ENCODE data around the gene MAD2L1BP. TPM values are rescaled to one million over a fixed set of nuclear protein-coding genes. Genes with fewer than 3 reads are reported as not detected.

Gene MAD2L1BP
- polyA plus RNA-seq, 4 donors = 24.6 to 28.8 (median 26.3) TPM

DNA sequence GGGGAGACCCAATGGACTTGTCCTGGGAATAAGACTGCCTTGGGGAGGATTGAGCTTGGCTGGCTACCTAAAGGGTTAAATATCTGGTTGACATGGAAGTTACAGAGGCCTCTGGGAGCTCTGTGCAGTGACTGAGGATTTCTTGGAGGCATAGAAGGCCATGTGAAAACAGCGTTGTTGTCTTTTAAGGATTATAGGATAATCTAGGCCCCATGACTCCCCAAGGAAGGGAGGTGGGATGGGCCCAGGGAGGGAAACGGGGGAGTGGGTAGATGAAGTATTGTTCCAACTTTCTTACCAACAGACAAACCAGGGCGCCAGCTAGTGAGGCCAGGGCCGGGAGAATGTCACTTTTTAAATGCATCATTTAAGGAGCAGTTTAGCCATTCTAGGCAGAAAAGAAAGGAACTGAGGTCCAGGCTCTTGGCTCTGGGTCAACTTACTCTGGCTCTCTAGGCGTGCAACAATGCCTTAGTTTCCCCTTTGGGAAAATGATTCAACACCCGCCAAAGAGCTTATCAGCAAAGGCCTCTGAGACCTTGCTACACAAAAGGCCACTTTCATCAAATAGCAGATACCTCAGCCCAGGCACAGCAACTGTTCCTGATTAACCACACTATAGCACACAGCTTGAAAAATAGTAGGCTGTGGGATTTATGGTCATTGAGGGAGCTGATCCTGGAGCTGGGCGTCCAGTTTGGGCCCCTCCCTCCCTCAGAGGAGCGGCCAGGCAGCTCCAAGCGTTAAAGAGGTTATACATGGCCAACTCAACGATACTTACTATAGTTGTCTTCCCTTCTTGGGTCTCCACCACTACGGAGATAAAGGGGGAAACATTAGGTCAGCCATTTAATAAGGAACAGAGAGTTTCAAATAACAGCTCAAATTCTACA, 44.9 kb downstream of the MAD2L1BP start:
- no peak for DNase-seq (ENCODE audit: low read depth in 4 of 4, low spot score in 3 of 4)

DNA sequence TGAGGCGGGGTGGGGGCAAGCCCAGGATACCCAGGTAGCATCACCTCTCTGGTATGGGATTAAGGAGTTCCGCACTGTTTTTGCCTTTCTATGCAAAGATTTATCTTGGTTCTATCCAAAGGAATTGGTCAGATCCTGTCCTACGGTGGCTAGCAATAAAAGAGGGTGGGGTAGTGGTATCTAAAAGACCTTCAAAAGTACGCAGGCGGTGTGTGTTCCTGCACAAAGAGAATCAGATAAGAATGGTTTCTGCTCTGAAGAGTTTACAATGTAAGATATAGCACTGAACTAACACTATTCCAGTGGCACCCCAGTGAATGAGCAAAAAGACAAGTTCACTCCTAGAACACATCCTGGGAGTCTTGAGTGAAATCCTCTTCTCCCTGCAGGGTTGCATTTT, 45.7 kb downstream of the MAD2L1BP start:
- no peak for DNase-seq (ENCODE audit: low read depth in 4 of 4, low spot score in 3 of 4)

DNA sequence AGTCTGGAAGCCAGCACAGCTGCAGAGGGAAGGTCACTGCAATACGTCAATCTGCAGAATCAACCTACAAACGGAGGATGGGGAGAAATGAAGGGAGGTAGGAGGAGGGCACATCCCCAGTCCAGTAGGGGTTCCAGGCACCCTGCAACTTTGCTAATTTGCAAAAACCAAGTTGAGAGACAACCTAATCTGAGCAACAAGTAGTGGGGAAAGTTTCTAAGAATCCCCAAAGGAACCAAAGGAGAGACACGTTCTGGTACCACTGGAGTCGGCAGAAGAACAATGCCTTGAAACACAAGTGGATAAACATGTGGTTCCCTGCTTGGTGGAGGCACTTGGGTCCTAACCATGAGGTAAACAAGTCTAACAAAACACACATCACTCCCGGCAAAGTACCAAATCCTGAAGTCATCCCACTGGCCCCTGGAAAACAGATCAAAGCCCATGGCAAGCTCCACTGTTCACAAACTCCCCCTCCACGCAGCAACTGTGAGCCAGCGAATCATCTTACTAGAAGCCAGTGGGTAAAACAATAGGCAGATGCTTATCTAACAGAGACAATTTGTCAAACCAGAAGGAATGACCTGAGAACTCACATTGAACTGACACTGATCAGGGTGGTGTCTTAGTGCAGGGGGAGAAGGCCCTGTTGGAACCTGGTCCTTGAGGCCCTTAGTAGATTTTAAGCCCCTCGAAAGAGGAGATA, 47.2 kb downstream of the MAD2L1BP start:
- no peak for DNase-seq (ENCODE audit: low read depth in 4 of 4, low spot score in 3 of 4)

DNA sequence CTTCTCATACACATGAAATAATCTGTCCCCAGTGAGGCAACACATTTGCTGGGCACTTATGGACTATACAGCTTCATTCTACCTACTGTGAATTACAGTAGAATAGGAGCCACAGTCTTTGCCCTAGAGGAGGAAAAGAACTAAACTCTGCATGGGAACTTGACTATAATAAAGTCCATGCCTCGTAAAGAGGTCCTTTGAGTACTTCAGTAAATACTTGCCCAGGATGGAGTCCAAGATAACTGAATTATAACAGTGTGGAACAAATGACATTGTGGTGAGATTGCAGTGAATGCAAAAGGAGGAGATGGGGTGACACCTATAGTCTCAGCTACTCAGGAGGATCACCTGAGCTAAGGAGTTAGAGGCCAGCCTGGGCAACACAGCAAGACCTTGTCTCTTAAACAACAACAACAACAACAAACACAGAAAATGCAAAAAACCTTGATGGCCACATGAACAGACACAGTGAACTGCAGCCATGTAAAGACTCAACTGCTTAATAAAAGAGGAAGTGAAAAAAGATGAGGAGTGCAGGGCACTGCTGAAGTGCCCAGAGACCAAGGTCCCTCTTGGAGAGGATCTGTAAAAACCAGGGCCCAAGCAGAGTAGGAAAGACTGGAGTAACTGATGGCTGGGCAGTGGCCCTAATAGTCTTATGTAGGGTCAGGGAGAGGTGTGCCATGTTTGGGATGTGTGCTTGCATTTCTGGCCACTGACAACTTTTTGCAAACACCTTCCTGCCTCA, 48.2 kb downstream of the MAD2L1BP start:
- DNase-seq (ENCODE audit: low read depth in 4 of 4, low spot score in 3 of 4) = no peak

DNA sequence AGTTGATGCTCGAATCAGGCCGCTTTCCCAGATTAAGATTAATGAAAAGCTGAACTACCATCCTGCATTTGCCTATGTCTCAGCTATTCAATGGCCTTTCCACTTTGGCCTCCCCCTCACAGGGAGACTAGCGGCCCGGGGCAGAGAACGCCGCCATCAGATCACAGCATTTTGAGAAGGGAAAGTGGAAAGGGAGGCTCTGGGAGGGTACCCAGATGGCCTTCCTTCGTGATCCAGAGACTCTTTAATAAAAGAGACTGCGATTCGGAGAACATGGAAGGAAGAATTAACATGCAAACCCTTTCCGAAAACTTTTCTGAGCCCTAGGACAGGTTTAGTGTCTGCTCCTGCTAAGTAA, 51.4 kb downstream of the MAD2L1BP start:
- no peak for DNase-seq (ENCODE audit: low read depth in 4 of 4, low spot score in 3 of 4)

DNA sequence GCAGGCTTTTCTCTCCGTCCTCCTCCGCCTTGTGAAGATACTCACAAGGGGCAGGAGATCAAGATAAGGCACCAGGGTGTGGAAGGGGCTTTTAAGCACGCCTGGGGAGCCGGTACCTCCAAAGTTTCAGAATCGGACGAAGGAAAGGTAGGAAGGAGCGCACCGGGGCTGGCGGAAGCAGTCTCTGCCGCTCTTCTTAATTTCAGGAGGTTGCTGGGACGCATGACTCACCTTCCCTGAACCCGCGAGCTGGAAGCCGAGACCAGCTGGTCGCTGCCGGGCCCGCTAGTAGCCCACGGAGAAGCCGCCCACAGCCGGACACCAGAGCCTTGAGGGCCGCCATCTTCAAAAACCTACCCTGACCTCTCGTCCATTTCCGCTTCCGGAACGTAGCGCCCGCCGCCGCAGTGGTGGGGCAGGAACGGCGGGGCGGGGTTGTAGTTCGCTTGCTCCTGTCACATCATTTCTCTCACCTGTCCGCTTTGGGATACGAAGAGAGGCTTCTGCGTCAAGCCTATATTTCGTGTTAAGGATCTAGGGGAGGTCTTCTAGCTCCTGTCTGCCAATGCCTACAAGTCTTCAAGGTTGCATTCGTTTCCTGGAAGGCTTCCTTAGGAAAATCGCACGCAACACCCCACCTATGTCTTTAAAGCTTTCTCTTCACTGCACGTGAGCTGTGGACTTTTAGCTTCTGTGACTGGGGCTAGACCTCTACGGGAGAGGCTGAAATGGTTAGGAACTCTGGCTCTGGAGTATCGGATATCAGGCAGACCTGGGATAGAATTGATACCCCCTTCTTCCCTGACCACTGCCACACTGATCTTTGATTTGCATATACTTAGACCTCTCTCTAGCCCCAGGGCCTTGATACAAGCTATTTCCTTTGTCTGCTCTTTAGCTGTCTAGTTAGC, 52.1 kb downstream of the MAD2L1BP start, which contains the start of gene MRPS18A:
MRPS18A (minus strand) TSS at position 355 of the 911 bp plus-strand sequence; CDS start at position 343, 12 bp downstream.
- no peak for DNase-seq (ENCODE audit: low read depth in 4 of 4, low spot score in 3 of 4)

DNA sequence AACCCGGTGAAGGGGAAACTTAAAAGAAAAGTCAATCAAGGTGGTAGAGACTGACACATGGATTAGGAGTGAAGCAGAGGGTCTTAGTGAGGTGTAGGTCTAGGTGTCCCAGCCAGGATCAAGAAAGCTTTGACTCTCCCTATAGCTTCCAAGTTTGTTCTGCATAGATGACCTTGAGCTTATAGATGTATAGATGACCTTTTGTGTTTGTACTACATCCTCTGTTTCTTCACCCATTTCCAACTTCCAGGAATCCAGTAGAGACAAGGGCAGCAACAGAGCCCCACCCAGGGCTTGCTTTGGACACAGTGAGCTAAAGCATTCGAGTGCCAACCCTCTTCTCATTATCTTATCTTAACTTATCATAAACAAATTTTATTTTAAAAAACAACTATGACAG, 53.8 kb downstream of the MAD2L1BP start:
- DNase-seq (ENCODE audit: low read depth in 4 of 4, low spot score in 3 of 4) = no peak

Other genes with a start within 250 kb of the MAD2L1BP start
- gene ABCC10, start 208.3 kb upstream of the MAD2L1BP start, polyA plus RNA-seq (ENCODE audit: insufficient read length in 4 of 4) = 10 to 100 TPM; 20.1 to 21.3 (median 20.9) TPM
- gene DLK2, start 180.3 kb upstream of the MAD2L1BP start, polyA plus RNA-seq (ENCODE audit: insufficient read length in 4 of 4) = 1 to 10 TPM in 2 of 4 donors, under 1 TPM in 2; 0.87 to 1.4 (median 1.1) TPM
- gene TJAP1, start 158.3 kb upstream of the MAD2L1BP start, polyA plus RNA-seq (ENCODE audit: insufficient read length in 4 of 4) = 10 to 100 TPM; 27.4 to 35.7 (median 32.0) TPM
- 1 to 10 TPM in 3 of 4 donors, under 1 TPM in 1; 0.98 to 1.9 (median 1.0) TPM for gene LRRC73, start 125.5 kb upstream of the MAD2L1BP start, polyA plus RNA-seq (ENCODE audit: insufficient read length in 4 of 4)
- 100 to 1,000 TPM; 146 to 162 (median 153) TPM for gene YIPF3, start 118.9 kb upstream of the MAD2L1BP start, polyA plus RNA-seq (ENCODE audit: insufficient read length in 4 of 4)
- 10 to 100 TPM; 37.3 to 45.1 (median 39.0) TPM for gene POLR1C, start 118.8 kb upstream of the MAD2L1BP start, polyA plus RNA-seq (ENCODE audit: insufficient read length in 4 of 4)
- 10 to 100 TPM; 46.3 to 50.4 (median 47.8) TPM for gene XPO5, start 59.8 kb upstream of the MAD2L1BP start, polyA plus RNA-seq (ENCODE audit: insufficient read length in 4 of 4)
- gene POLH, start 59.7 kb upstream of the MAD2L1BP start, polyA plus RNA-seq (ENCODE audit: insufficient read length in 4 of 4) = 10 to 100 TPM; 18.8 to 22.0 (median 19.6) TPM
- 10 to 100 TPM; 46.5 to 52.1 (median 49.2) TPM for gene GTPBP2, start 6.6 kb upstream of the MAD2L1BP start, polyA plus RNA-seq (ENCODE audit: insufficient read length in 4 of 4)
- 1 to 10 TPM; 1.4 to 1.7 (median 1.5) TPM for gene RSPH9, start 9.2 kb downstream of the MAD2L1BP start, polyA plus RNA-seq (ENCODE audit: insufficient read length in 4 of 4)
- 10 to 100 TPM; 45.0 to 54.1 (median 48.1) TPM for gene MRPS18A, start 52.0 kb downstream of the MAD2L1BP start, polyA plus RNA-seq (ENCODE audit: insufficient read length in 4 of 4)
- 100 to 1,000 TPM; 279 to 352 (median 292) TPM for gene VEGFA, start 134.4 kb downstream of the MAD2L1BP start, polyA plus RNA-seq (ENCODE audit: insufficient read length in 4 of 4)

All from right renal pelvis (tissue), 4 donors.